ENCODE measurements around the gene PDE4B. TPM values are rescaled to one million over a fixed set of nuclear protein-coding genes. Genes with fewer than 3 reads are reported as not detected.

The PDE4B gene
- total and polyA plus RNA-seq, 10 of the 15 experiments (the other 5 are each of a cell fraction or from before 2014, with no cell fraction given): 3.0 to 13.2 (median 5.7) TPM

- TF ChIP-seq SUZ12 (IDR thresholded peaks at IDR 0.05; ENCODE audit: unreplicated experiment): no peak
- no peak for TF ChIP-seq CHD4 (IDR thresholded peaks at IDR 0.05)
- TF ChIP-seq SMC3 (IDR thresholded peaks at IDR 0.05; ENCODE audit: borderline replicate concordance, low read length): no peak
- TF ChIP-seq, protein P1, sequence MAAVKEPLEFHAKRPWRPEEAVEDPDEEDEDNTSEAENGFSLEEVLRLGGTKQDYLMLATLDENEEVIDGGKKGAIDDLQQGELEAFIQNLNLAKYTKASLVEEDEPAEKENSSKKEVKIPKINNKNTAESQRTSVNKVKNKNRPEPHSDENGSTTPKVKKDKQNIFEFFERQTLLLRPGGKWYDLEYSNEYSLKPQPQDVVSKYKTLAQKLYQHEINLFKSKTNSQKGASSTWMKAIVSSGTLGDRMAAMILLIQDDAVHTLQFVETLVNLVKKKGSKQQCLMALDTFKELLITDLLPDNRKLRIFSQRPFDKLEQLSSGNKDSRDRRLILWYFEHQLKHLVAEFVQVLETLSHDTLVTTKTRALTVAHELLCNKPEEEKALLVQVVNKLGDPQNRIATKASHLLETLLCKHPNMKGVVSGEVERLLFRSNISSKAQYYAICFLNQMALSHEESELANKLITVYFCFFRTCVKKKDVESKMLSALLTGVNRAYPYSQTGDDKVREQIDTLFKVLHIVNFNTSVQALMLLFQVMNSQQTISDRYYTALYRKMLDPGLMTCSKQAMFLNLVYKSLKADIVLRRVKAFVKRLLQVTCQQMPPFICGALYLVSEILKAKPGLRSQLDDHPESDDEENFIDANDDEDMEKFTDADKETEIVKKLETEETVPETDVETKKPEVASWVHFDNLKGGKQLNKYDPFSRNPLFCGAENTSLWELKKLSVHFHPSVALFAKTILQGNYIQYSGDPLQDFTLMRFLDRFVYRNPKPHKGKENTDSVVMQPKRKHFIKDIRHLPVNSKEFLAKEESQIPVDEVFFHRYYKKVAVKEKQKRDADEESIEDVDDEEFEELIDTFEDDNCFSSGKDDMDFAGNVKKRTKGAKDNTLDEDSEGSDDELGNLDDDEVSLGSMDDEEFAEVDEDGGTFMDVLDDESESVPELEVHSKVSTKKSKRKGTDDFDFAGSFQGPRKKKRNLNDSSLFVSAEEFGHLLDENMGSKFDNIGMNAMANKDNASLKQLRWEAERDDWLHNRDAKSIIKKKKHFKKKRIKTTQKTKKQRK (IDR thresholded peaks at IDR 0.05; ENCODE audit: low read depth, low read length): no peak
- no peak for TF ChIP-seq GABPA (IDR thresholded peaks at IDR 0.05; ENCODE audit: low read depth)
- no peak for TF ChIP-seq TCF7 (IDR thresholded peaks at IDR 0.05; ENCODE audit: borderline replicate concordance)
- no peak for TF ChIP-seq BHLHE40 (IDR thresholded peaks at IDR 0.05; ENCODE audit: borderline replicate concordance in 1 of 2, low read depth in 2 of 2, low read length in 1 of 2)
- TF ChIP-seq NR2C2 (IDR thresholded peaks at IDR 0.05; ENCODE audit: borderline replicate concordance, control insufficient read depth, insufficient read length, low read depth): no peak
- TF ChIP-seq ZNF217 (IDR thresholded peaks at IDR 0.05): no peak
Observed at GRCh38 chr1:66328896-66329295, 536.2 kb downstream of the PDE4B start (continued).

- H3K4me1 ChIP-seq (ENCODE audit: control insufficient read depth, insufficient read depth, low read length): peaks cover 43% of the 10 kb centered on the region
- intact Hi-C loops (cut with micrococcal nuclease; ENCODE audit: unreplicated experiment): loop anchor here (1.0 kb wide), 1 partner anchor 59 kb away; no protein-coding TSS in a partner anchor
- under 1% methylated on average over 4 of the region's 4 CpGs for WGBS (ENCODE audit: insufficient coverage, insufficient replicate concordance, low lambda C conversion rate, missing lambda C conversion rate)
- TF ChIP-seq CREM (IDR thresholded peaks at IDR 0.05; ENCODE audit: low read depth) (peak; percentile 22; the same call in 1 of the 2 replicates), IKZF1 (conservative IDR thresholded peaks at IDR 0.05) (peak; percentile 57; the same call in 1 of the 2 replicates), MLLT1 (IDR thresholded peaks at IDR 0.05) (peak; percentile 72; the same call in 1 of the 2 replicates), CBFB (IDR thresholded peaks at IDR 0.05; ENCODE audit: low read depth) (peak; percentile 65), ATF7 (IDR thresholded peaks at IDR 0.05; ENCODE audit: low read depth) (peak; percentile 64), MTA2 (IDR thresholded peaks at IDR 0.05; ENCODE audit: low read depth) (peak; percentile 54), ZNF384 (IDR thresholded peaks at IDR 0.05; ENCODE audit: borderline replicate concordance, low read depth, low read length) (peak; percentile 57; the same call in 1 of the 2 replicates), TCF12 (IDR thresholded peaks at IDR 0.05; ENCODE audit: low read depth, low read length) (no peak)
Observed at GRCh38 chr1:66330722-66331141, 538.0 kb downstream of the PDE4B start.

More at GRCh38 chr1:66330722-66331141, 538.0 kb downstream of the PDE4B start:
- Histone ChIP-seq H3K36me3 (ENCODE audit: control insufficient read depth in 2 of 2, insufficient read depth in 2 of 2, low read length in 1 of 2) (no peaks in the 10 kb centered on the region), H3K9me3 (replicated peaks; ENCODE audit: control insufficient read depth, insufficient read depth, low read length) (no peaks in the 10 kb centered on the region), H3K27me3 (replicated peaks in 1 of 2; ENCODE audit: control insufficient read depth in 2 of 2, insufficient read depth in 2 of 2, low read length in 1 of 2) (no peaks in the 10 kb centered on the region), H3K9ac (ENCODE audit: control insufficient read depth, insufficient read depth, low read length) (no peak overlapping the region), H2AFZ (ENCODE audit: control insufficient read depth, low read depth, low read length) (peak overlapping the region; percentile 64; the same call in 1 of the 2 replicates), H3K4me2 (ENCODE audit: control insufficient read depth, insufficient read depth) (peak overlapping the region; percentile 94), H3K79me2 (ENCODE audit: control insufficient read depth, insufficient read depth, low read length) (peaks cover 38% of the 10 kb centered on the region), H3K27ac (ENCODE audit: control insufficient read depth, insufficient read depth) (no peak overlapping the region), H3K4me3 (peak overlapping the region; percentile 7; the same call in 1 of the 2 replicates), H4K20me1 (ENCODE audit: control insufficient read depth, insufficient read depth) (no peaks in the 10 kb centered on the region)
- SMC1A ChIA-PET (ENCODE audit: uncharacterized antibody, unreplicated experiment): interaction anchor here (0.7 to 16.3 kb wide), 14 partner anchors 10 to 114 kb away, joined by 3 to 331 read pairs (median 4); no protein-coding TSS in a partner anchor
- POLR2A ChIA-PET: interaction anchor here (0.8 to 6.1 kb wide), 11 partner anchors 14 to 112 kb away, joined by 3 to 79 read pairs (median 3); no protein-coding TSS in a partner anchor
- no TSS peak for BruUV-seq (replicated peaks)
- DNase-seq (ENCODE audit: low read depth, low spot score) (no peak), ATAC-seq (peak; percentile 0), FAIRE-seq (no peak)
- in situ Hi-C loops (cut with MboI): loop anchor here (5.0 kb wide), 1 partner anchor 48 kb away; no protein-coding TSS in a partner anchor
- CTCF ChIA-PET: interaction anchor here (0.9 to 8.9 kb wide), 14 partner anchors 12 to 115 kb away, joined by 3 to 123 read pairs (median 4); no protein-coding TSS in a partner anchor
- RAD21 ChIA-PET (ENCODE audit: unreplicated experiment): interaction anchor here (0.9 to 13.5 kb wide), 11 partner anchors 17 to 115 kb away, joined by 3 to 238 read pairs (median 12); no protein-coding TSS in a partner anchor

Measured in GM12878 (cell line).